Astrocyte (in vitro differentiated cells and primary cell): ENCODE data around the gene LSP1.

Source experiments
- CTCF ChIP-seq: IDR thresholded peaks from 2 replicates; pipeline ENCODE4 v1.5.1; 2011; ENCODE audit warnings: low read depth, mild to moderate bottlenecking, inconsistent platforms, low read length, moderate library complexity; ENCODE audit not compliant: insufficient read depth
- EZH2 ChIP-seq: IDR thresholded peaks from 2 replicates; pipeline ENCODE4 v1.6.1; 2012; ENCODE audit warnings: mild to moderate bottlenecking, low read length, inconsistent platforms; ENCODE audit not compliant: insufficient read depth

GRCh38 chr11:1843796-1844195 lies 9.1 kb upstream of the LSP1 start:
- TF ChIP-seq CTCF (no peak), EZH2 (no peak)
